Left ventricle myocardium superior (tissue), 1 donor: ENCODE data around the gene PLA2G4E. TPM values are rescaled to one million over a fixed set of nuclear protein-coding genes. Genes with fewer than 3 reads are reported as not detected.

Experiments
- ATAC-seq: fragments of 200-7000 bp; cut with Tn5 transposase; one replicate; pipeline ENCODE4 v1.9.1; 2020; ENCODE audit warnings: mild to moderate bottlenecking, moderate library complexity
- DNase-seq: peaks from one replicate; pipeline ENCODE4 v3.0.0-alpha.2; 2020
- intact Hi-C: fragments of 100-400 bp; cut with micrococcal nuclease; formaldehyde crosslinking; loops from one replicate; pipeline ENCODE4 v1.11.0; 2022
- total RNA-seq: library from RNA; stranded (reverse); fragmentation: NEBNext Ultra II Directional; extraction: Animal tissue kit (Norgen Biotek cat#: 25700); gene quantifications from one replicate; pipeline ENCODE4 v1.2.1, GENCODE V29; 2021
- donor health status: DM: no; HTN: yes; CAD: no; lungs with severe emphysema.

PLA2G4E gene
- total RNA-seq, 1 donor from 2014 or later = not detected

GRCh38 chr15:41983621-41984571 lies 36.9 kb downstream of the PLA2G4E start:
- no peak for DNase-seq
- intact Hi-C loops = no loop called here
- ATAC-seq = no peak

- DNase-seq (no peak), ATAC-seq (no peak)
- intact Hi-C loops = no loop called here
Observed at GRCh38 chr15:41983221-41983620, 37.6 kb downstream of the PLA2G4E start.

- peak; percentile 8 for ATAC-seq
- intact Hi-C loops = no loop called here
- no peak for DNase-seq
Observed at GRCh38 chr15:41982133-41982930, 38.5 kb downstream of the PLA2G4E start.

GRCh38 chr15:41981371-41982132 lies 39.3 kb downstream of the PLA2G4E start:
- no peak for DNase-seq
- ATAC-seq = no peak
- intact Hi-C loops = no loop called here

- no peak for DNase-seq
- ATAC-seq = peak; percentile 34
- intact Hi-C loops = no loop called here
Observed at GRCh38 chr15:41980654-41981323, 40.1 kb downstream of the PLA2G4E start.

- ATAC-seq = no peak
- DNase-seq = no peak
- intact Hi-C loops = no loop called here
Observed at GRCh38 chr15:41979493-41980266, 41.2 kb downstream of the PLA2G4E start.

- intact Hi-C loops = no loop called here
- DNase-seq (no peak), ATAC-seq (no peak)
Observed at GRCh38 chr15:41978534-41978933, 42.3 kb downstream of the PLA2G4E start.

GRCh38 chr15:41977757-41978383 lies 43.0 kb downstream of the PLA2G4E start:
- DNase-seq (no peak), ATAC-seq (no peak)
- intact Hi-C loops = no loop called here

- intact Hi-C loops = no loop called here
- ATAC-seq = no peak
Observed at GRCh38 chr15:41975669-41976068, 45.2 kb downstream of the PLA2G4E start.

GRCh38 chr15:41974041-41974440 lies 46.8 kb downstream of the PLA2G4E start:
- ATAC-seq (no peak), DNase-seq (no peak)
- intact Hi-C loops = no loop called here

More at GRCh38 chr15:41975669-41976068, 45.2 kb downstream of the PLA2G4E start:
- DNase-seq = no peak

GRCh38 chr15:41972253-41973242 lies 48.3 kb downstream of the PLA2G4E start, which contains the start of gene EHD4:
Gene EHD4 (minus strand): TSS chr15:41972557. CDS start chr15:41972494, 63 bp downstream.
- intact Hi-C loops = no loop called here
- DNase-seq (peak; percentile 99), ATAC-seq (peak; percentile 94)

- intact Hi-C loops = no loop called here
- DNase-seq (no peak), ATAC-seq (peak; percentile 60)
Observed at GRCh38 chr15:41971895-41972252, 49.0 kb downstream of the PLA2G4E start.

- peak; percentile 61 for ATAC-seq
- intact Hi-C loops = no loop called here
Observed at GRCh38 chr15:41971089-41971894, 49.5 kb downstream of the PLA2G4E start.

GRCh38 chr15:41970456-41970855 lies 50.4 kb downstream of the PLA2G4E start:
- intact Hi-C loops = no loop called here
- ATAC-seq (no peak), DNase-seq (no peak)

More at GRCh38 chr15:41971089-41971894, 49.5 kb downstream of the PLA2G4E start:
- peak; percentile 72 for DNase-seq

- intact Hi-C loops = no loop called here
- DNase-seq (no peak), ATAC-seq (no peak)
Observed at GRCh38 chr15:41969851-41970431, 50.9 kb downstream of the PLA2G4E start.
